GM19463 (cell line): Measurements from ENCODE around the gene HOXC9.

ENCODE experiments used
- ATAC-seq: cut with Tn5 transposase; IDR thresholded peaks from one replicate; pipeline ENCODE4 v1.9.1; 2021; ENCODE audit warnings: mild to moderate bottlenecking, moderate library complexity; ENCODE audit not compliant: unreplicated experiment

Gene HOXC9

DNA sequence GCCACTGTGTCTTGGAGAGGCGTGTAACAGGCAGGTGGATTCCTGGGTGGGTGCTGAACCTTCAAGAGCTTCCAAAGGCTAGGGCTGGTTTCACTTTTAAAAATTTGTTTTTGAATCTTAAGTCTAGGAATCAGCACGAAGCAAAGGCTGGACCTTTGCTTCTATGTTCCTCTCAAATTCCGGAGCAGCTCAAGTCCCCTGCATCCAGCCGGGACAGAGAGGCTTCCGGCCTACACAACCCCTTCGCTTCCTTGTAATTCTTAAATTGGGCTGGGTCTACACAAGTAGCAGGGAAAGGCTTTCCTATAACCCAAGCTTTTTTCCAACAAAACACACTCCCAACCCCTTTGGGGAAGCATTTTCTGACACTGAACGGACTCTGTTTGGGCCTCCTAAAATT, 37.0 kb upstream of the HOXC9 start:
- ATAC-seq, result no peak

DNA sequence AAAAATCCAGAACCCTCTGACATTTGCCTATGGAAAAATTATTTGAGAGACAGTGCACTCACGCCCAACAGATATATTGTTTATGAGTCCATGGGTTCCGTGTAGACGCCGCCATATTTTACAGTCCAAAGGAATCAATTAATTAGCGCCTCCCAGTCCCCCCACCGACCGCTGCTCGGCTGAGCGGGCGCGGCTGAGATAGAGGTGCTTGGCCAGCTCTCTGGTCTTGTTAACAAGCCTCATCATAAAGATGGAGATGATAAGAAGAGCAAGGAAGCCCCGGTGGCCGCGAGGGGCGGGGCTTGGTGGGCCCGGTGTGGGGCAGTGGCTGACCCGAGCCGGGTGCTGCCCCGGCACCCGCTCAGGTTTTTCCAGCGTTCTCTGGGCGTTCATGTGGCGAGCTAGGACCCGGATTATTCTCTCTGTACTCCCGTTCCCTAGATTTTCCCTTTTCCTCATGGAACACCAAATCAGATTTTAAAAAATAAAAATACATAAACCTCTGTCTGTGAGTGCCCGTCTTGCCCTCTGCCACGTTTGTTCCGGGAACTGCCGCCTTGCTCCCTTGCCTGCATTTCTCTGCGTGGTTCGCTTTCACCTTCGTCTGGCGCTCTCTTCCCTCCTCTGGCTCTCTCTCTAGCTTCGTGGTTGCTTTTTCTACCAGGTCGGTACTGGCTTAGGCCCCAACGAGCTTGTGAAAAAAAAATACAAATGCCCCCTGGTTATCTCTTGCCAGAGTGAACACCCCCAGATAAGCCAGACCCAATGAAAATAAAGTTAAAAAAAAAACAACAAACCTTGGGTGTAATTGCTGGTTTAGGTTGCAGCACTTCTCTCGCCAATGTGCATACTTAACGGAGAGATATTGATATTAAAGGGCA, 36.3 kb upstream of the HOXC9 start:
- ATAC-seq, result no peak

- no peak for ATAC-seq
Measured at GRCh38 chr12:53964315-53964713, 35.6 kb upstream of the HOXC9 start.

DNA sequence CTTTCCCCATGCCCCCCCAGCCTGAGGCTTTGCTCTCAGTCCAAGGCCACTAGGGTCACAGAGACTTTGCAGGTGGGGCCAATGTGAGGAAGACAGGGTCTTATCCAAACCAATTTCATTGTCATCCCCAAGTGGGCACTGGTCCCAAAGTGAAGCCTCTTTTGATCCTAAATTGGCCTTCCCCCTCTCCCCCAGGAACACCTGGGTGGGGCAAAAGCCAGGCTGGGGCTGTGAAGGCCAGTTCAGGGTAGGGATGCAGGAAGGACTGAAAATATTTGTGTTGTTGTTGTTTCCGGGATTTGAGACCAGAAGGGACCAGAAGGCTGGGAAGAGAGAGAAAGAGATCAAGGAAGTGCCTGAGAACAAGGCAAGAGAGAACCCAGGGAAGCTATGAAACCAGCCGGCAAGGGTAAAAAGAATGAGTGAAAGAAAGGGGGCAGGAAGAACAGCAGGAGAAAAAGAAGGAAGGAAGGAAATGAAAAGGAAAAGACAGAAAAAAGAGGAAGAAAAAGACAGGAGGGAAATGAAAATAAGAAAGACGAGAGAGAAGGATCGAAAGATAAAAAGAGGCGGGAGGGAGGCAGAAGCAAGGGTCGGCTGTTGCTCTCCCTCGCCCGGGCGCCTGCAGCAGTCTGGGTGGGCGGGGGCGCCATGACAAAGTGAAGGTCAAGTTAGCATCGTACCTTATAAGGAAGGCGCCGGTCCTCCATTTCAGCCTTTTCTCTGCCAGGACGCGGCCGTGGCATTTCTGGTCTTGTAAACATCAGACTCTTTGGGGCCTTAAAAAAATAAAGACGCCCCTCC, 34.5 kb upstream of the HOXC9 start:
- no peak for ATAC-seq

DNA sequence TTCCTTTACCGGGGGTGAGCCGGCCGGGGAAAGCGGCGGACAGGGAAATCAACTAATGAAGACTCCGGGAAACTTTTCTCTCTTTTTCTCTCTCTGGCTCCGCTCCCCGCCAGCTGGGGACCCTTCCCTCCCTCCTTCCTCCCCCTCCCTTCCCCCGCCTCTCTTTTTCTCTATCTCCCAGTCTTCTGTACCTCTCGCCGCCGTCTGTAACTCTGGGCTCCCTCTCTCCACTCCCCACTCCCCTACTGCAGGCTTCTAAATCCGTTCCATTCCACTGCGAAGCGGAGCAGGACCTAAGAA, 33.9 kb upstream of the HOXC9 start:
- no peak for ATAC-seq

- no peak for ATAC-seq
Measured at GRCh38 chr12:53966385-53967133, 33.4 kb upstream of the HOXC9 start.

GRCh38 chr12:53967421-53967925, 32.5 kb upstream of the HOXC9 start:
- no peak for ATAC-seq

DNA sequence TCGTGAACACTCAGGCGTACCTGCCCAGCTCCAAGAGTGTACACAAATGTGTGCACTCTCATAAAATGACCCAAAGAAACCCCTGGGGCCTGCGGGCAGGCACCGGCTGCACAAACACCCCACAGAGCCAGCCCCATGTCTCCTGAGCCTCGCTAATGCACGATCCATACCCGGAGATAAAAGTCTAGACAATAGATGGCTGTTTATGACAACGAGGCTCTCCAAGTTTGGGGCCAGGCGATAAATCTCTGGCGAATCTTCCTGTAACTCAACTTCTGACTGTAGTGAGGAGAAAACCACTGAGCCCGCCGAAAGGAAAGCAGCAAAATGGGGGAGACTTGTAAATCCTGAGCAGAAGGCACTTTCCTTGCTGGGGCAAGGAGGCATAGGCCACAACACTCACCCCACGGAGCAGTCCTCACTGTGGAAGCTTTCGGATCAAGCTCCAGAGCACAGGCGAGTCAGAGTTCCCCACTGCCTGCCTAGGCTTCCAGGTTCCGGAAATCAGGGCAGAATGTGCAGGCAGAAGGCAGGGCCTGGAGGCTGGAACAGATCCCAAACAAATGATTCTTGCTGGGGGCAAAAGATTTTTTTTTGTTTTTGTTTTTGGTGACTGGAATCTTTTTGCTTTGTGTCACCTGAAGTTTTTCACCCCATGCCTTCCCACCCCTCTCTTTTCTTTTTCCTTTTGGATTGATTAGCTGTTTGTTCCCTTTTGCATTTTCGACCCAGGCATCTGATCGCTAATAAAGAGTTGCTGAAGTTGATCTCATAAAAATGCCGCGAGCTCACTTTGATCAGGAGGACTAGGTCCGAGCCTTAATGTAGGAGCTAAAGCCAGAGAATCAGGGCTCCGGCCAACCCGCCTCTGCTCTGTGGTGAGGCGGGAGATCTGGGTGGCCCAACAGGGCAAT, 31.5 kb upstream of the HOXC9 start:
- no peak for ATAC-seq

DNA sequence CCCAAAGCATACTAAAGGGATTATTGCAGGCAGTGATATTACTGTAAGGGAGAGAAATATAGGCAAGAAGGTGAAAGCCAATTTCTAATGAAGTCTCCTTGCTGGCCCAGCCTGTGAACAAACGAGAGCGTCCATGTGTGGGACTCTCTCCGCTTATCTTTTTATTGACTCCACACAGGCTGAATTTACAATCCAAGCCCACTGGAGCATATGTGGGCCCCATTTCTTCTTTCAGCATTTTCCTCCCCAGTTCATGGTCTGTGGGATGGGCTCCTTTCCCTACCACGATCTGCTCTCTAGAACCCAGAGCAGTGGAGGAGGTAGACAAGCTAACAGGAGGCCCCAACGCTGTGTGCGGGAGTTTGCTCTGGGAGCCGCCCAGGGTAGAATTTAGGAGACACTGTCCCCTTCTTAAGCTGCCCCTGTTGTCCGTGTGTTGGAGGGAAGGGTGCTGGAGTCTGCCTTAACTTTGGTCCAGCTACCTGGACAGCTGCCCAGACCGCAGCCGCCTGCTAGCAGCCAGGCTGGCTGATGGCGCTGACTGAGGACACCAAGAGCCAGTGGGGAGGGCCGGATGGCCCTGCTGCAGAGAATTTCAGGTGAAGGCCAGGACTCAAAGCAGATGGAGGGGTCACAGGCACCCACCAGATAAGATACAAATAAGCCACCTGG, 30.2 kb upstream of the HOXC9 start:
- no peak for ATAC-seq

GRCh38 chr12:53970451-53970850, 29.5 kb upstream of the HOXC9 start:
- no peak for ATAC-seq

DNA sequence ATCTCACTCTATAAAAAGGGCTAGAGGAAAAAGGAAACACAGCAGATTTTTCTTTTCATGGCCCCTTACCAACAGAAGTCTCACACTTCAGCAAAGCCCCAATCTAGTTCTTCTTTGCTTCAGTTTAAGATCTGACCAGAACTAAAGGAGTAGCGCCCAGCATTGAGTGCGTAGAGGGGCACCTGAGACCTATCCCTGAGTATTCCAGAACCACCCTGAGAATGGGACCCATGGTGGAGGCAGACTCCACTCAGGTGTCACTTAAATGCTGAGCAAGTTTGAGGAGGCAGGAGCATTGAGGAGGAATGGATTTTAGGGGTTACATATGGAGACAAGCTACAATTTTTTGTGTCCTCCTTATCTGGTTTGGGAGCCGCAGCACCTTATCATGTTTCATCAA, 28.8 kb upstream of the HOXC9 start:
- ATAC-seq, result no peak

DNA sequence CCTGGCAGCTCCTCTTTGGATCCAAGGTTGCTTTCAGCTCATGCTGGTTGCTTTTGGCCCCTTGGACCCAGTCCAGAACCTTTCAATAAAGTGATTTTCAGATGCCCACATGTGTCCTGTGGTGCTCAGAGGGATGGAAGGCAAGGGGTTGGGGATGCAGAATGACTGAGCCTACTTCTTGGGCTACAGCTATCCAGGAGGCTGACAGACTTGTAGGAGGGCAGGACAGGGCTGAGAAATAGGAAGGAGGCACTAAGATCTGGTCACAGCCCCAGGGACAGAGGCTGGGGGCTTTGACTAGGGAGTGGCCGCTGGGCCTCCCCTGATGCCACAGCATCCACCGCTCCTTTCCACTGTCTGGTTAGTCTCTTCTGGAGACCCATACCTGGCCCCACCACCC, 28.3 kb upstream of the HOXC9 start:
- no peak for ATAC-seq

- ATAC-seq, result no peak
Measured at GRCh38 chr12:53972152-53972702, 27.7 kb upstream of the HOXC9 start.

GRCh38 chr12:53972722-53973235, 27.2 kb upstream of the HOXC9 start, which contains the start of gene HOXC11:
TSS of gene HOXC11 (plus strand) at chr12:53973126. CDS start at chr12:53973242, 116 bp downstream.
- no peak for ATAC-seq

GRCh38 chr12:53973236-53974042, 26.5 kb upstream of the HOXC9 start:
- ATAC-seq, result no peak

GRCh38 chr12:53974084-53975063, 25.6 kb upstream of the HOXC9 start, which contains the start of gene HOTAIR:
TSS of gene HOTAIR (minus strand) at chr12:53974954.
- ATAC-seq, result no peak

- no peak for ATAC-seq
Measured at GRCh38 chr12:53975064-53975471, 24.9 kb upstream of the HOXC9 start.
